Measurements from ENCODE around the gene MEIOB. TPM values are rescaled to one million over a fixed set of nuclear protein-coding genes. Genes with fewer than 3 reads are reported as not detected.
"Not testable (repeated sequence)": the region's sequence is repeated elsewhere in the genome, so short reads cannot be mapped to it uniquely, and the experiment has no call there.

The MEIOB gene
- total RNA-seq, 1 donor from 2014 or later, result not detected

- DNase-seq (ENCODE audit: low spot score), result no peak
These were observed 55.3 kb downstream of the MEIOB start for GRCh38 chr16:1816396-1817275.

- no peak for DNase-seq (ENCODE audit: low spot score)
These were observed 56.5 kb downstream of the MEIOB start for GRCh38 chr16:1815461-1815860.

GRCh38 chr16:1812732-1813163 lies 59.2 kb downstream of the MEIOB start:
- DNase-seq (ENCODE audit: low spot score), result no peak

GRCh38 chr16:1810536-1810935 lies 61.4 kb downstream of the MEIOB start:
- no peak for DNase-seq (ENCODE audit: low spot score)

- no peak for DNase-seq (ENCODE audit: low spot score)
These were observed 61.9 kb downstream of the MEIOB start for GRCh38 chr16:1810106-1810505.

GRCh38 chr16:1809281-1809801 lies 62.6 kb downstream of the MEIOB start:
- no peak for DNase-seq (ENCODE audit: low spot score)

- no peak for DNase-seq (ENCODE audit: low spot score)
These were observed 63.3 kb downstream of the MEIOB start for GRCh38 chr16:1808691-1809090.

- DNase-seq (ENCODE audit: low spot score), result no peak
These were observed 64.3 kb downstream of the MEIOB start for GRCh38 chr16:1807626-1808025.

- no peak for DNase-seq (ENCODE audit: low spot score)
These were observed 71.3 kb downstream of the MEIOB start for GRCh38 chr16:1800701-1801100.

- not testable (repeated sequence) for DNase-seq (ENCODE audit: low spot score)
These were observed 72.7 kb downstream of the MEIOB start for GRCh38 chr16:1799263-1799662.

- peak; percentile 76 for DNase-seq (ENCODE audit: low spot score)
These were observed 76.9 kb downstream of the MEIOB start for GRCh38 chr16:1794908-1795666.

- peak; percentile 81 for DNase-seq (ENCODE audit: low spot score)
These were observed 77.6 kb downstream of the MEIOB start for GRCh38 chr16:1794221-1794871.

GRCh38 chr16:1793578-1794220 lies 78.3 kb downstream of the MEIOB start, which contains the start of gene IGFALS:
Gene IGFALS, minus strand, starts transcription at chr16:1793705. Its CDS starts 53 bp downstream, at chr16:1793652.
- no peak for DNase-seq (ENCODE audit: low spot score)

GRCh38 chr16:1792836-1793577 lies 79.0 kb downstream of the MEIOB start:
- no peak for DNase-seq (ENCODE audit: low spot score)

GRCh38 chr16:1791943-1792812 lies 79.8 kb downstream of the MEIOB start:
- peak; percentile 85 for DNase-seq (ENCODE audit: low spot score)

- DNase-seq (ENCODE audit: low spot score), result peak; percentile 87
These were observed 80.6 kb downstream of the MEIOB start for GRCh38 chr16:1791256-1791942.

GRCh38 chr16:1790611-1791255 lies 81.2 kb downstream of the MEIOB start:
- DNase-seq (ENCODE audit: low spot score), result no peak

- peak; percentile 80 for DNase-seq (ENCODE audit: low spot score)
These were observed 81.7 kb downstream of the MEIOB start for GRCh38 chr16:1790261-1790610.
